Stimulated activated CD4-positive, alpha-beta T cell treated with anti-CD3 and anti-CD28 coated beads, TNF-alpha, amount 100 ng/mL, for 24 hours (primary cell): ENCODE data around the gene SRGAP3.
"Not testable (repeated sequence)": the region's sequence is repeated elsewhere in the genome, so short reads cannot be mapped to it uniquely, and the experiment has no call there.

Experiments used
- DNase-seq, 3 experiments: peaks; one replicate each; pipeline ENCODE4 v3.0.0-alpha.2; 2020; ENCODE audit warnings: low read depth in 3 of 3

Gene SRGAP3

GRCh38 chr3:9249273-9250192 lies at the start of gene SRGAP3:
Gene SRGAP3 (minus strand): TSS chr3:9249646. CDS start chr3:9248951, 695 bp downstream.
- DNase-seq, result peak; percentile 51 to 76 (median 66)

DNA sequence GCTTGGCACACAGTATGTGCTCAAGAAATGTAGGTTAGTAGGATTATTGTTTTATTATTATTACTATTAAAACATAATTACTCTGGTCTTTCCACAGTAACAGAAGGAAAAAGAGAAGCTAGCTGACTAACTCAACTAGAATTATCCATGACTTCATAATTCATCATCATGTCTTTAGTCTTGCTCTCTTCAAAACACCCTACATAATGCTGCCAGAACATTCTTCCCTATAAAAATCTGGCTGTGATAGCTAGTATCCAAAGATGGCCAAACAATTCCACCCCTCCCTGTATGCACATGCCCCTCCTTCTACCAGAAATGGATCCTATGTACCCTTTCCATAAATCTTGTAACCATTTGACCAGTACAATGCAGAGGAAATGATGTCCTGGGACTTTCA lies 48.8 kb upstream of the SRGAP3 start:
- no peak for DNase-seq

DNA sequence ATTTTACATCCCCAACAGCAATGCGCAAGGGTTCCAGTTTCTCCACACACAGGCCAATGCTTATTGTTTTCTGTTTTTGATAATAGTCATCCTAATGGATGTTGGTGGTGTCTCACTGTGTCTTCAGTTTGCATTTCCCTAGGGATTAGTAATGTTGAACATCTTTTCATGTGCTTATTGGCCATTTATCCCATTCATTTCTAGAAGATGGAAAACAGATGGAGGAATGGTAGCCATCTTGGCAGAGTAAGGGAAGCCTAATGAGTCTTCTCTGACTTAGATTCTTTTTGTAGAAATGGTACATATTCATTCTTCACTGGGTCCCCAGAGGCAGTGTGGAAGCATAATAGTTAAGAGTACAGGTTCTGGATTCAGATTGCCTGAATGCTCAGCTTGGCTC lies 46.8 kb upstream of the SRGAP3 start:
- DNase-seq, result no peak

DNA sequence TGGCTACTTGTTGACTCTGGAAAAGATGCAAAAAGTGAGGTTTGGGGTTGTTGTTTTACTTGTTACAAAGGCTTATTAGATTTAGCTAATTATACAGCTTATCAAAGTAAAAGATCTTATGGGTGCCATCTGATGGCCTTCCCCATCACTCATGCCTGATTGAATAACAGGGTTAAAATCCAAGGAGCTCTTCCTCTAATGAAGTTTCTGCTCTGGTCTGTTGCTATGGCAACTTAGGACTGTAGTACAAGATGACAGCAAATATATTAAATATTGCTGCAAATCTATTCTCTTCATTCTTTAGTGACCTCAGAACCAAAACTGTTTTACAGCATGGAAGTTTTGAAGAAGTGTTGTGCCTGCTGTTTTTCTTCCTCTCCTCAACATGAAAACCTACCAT lies 45.6 kb upstream of the SRGAP3 start:
- no peak for DNase-seq

DNA sequence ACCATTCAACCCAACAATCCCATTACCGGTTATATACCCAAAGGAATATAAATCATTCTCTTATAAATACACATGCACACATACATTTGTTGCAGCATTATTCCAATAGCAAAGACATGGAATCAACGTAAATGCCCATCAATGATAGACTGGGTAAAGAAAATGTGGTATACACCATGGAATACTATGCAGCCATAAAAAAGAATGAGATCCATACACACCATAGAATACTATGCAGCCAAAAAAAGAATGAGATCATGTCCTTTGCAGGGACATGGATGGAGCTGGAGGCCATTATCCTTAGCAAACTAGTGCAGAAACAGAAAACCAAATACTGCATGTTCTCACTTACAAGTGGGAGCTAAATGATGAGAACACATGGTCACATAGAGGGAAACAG lies 44.5 kb upstream of the SRGAP3 start:
- DNase-seq, result not testable (repeated sequence)

DNA sequence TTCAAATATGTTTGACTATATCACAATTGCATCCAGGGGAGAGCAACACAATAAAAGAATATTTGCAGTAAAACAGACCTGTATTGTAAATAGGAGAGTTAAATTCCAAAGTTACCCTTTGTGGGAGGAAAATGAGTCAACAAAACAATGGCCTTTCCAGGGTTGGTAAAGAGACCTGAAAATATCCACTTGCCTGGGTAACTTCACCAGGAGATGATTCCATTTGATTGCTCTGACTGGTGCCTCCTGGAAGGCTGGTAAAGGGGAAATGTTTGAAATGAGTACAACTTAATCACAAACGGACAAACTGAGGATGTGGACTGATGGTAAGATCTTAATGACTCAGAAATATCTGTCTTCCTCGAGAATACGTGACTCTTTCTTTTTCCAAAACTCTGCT lies 43.6 kb upstream of the SRGAP3 start:
- DNase-seq, result no peak

DNA sequence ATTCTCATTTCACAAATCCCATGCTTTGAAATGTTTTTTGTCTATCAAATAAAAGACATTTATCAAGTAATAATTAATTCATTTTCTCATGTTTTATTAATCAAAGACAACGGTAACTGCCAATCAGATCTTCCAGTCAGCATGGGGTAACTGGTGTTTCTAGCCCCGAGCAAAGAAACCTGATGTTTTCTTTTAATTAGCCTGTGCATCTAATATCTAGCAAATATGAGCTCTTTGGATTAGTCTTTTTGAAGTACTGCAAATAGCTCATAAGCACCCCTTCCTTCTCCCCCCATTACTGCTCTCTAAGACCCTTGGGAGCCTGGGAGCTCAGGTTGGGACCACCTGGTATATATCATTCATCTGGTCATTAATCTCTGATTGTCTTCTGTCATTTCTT lies 43.1 kb upstream of the SRGAP3 start:
- DNase-seq, result no peak

GRCh38 chr3:9291821-9292410 lies 42.5 kb upstream of the SRGAP3 start:
- DNase-seq, result no peak

DNA sequence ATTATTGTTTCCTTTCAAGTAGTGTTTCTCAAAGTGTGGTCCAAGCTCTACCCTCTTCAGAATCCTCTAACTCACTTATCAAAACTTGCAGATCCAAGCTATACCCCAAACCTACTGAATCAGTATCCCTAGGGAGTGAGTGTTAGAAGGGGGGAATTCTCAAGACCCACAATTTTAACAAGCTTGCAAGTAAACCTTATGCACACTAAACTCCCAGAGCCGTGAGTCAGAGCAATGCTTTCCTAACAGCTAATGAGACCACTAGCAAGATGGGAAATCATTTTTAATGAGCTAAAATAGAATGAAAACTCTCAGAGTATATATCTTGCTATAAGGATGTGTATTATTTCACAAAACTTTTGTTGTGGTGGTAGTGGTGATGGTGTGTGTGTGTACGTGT lies 41.1 kb upstream of the SRGAP3 start:
- DNase-seq, result no peak

DNA sequence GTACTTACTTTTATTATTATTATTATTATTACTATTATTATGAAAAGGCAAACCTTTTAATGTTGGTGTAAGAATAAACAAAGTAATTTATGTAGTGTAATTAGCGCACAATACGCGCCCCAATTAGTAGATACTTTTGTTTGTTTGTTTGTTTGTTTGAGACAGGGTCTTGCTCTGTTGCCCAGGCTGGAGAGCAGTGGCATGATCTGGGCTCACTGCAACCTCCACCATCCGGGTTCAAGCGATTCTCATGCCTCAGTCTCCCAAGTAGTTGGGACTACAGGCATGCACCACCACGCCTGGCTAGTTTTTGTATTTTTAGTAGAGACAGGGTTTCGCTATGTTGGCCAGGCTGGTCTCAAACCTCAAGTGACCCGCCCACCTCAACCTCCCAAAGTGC lies 32.1 kb upstream of the SRGAP3 start:
- not testable (repeated sequence) for DNase-seq

- no peak for DNase-seq
Observed at GRCh38 chr3:9280451-9281219, 31.2 kb upstream of the SRGAP3 start.

DNA sequence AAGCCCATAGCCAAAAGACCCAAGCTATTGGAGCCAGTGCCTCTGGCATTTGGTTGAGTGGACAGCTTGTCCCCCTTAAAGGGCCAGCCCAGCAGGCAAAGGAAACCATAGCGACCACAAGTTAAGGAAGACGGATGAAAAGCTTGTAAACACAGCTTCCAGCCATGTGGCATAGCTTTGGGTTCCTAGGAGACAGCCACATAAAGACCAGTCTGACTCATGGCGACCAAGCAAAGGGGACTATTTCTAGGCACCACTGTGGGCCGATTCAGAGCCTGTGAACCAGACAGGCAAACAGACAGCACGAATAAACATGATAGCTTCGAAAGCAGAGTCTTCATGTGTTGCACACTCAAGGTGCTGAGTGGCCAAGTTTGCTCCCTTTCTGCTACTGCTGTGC lies 30.5 kb upstream of the SRGAP3 start:
- DNase-seq, result no peak

DNA sequence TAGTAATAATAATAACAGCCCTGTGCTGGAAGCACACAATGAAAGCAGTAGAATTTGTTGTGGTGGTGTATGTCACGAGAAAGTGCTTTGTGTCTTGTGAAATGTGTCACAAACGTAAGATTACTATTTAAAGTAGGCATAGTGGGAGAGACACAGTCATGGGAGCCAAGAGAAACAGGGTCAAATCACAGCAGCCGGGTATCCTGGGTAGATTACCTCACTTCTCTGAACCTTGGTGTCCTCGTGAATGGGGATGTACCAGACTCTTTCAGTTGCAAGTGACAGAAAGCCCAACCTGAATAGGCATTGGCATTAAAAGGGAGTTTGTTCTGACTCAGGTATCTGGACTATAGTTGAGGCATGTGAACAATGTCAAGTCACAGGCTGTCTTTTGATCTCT lies 29.1 kb upstream of the SRGAP3 start:
- no peak for DNase-seq

GRCh38 chr3:9278085-9278484 lies 28.6 kb upstream of the SRGAP3 start:
- no peak for DNase-seq

DNA sequence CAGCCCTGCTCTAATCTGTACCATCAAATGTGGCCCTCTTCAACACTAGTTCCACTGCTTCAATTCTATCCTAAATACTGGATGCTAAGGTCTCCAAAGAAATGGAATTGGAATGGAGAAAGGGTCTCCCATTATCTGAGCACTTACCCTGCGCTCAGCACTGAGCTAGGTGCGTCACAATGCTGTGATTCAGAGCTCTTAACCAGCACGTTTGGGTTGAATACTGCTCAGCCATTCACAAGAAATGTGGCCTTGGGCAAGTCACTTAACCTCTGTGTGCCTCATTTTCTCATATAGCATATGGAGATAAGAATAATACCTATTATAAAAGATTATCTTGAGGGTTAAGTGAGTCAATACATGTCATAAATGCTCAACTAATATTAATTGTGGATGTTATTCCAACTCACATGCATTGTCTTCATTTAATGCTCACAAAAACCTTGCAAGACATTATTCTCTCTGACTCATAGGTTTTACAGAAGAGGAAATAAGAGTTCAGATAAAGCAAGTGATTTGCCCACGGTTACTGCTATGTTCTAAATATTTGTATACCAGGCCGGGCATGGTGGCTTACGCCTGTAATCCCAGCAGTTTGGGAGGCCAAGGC lies 27.4 kb upstream of the SRGAP3 start:
- DNase-seq, result no peak

GRCh38 chr3:9271903-9272302 lies 22.5 kb upstream of the SRGAP3 start:
- DNase-seq, result no peak

- no peak for DNase-seq
Observed at GRCh38 chr3:9270704-9271103, 21.3 kb upstream of the SRGAP3 start.

DNA sequence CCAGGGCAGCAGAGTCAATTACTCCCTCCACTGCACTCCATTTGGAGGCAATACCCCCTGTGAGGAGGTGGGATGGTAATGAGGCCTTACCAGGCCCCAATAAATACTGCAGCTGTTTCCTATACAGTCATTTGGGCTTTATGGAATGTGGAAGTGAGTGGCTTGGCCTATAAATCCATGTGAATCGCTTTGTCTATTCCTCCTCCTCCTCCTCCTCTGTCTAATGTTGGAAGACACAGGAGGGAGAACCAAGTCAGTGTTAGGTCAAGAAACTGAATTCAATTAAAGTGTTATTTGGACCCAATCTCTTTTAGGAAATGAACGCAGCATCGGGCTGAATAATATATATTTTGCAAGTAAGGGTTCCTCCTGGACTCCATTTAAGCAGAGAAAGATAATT lies 17.3 kb upstream of the SRGAP3 start:
- no peak for DNase-seq

- no peak for DNase-seq
Observed at GRCh38 chr3:9260305-9260704, 10.9 kb upstream of the SRGAP3 start.

DNA sequence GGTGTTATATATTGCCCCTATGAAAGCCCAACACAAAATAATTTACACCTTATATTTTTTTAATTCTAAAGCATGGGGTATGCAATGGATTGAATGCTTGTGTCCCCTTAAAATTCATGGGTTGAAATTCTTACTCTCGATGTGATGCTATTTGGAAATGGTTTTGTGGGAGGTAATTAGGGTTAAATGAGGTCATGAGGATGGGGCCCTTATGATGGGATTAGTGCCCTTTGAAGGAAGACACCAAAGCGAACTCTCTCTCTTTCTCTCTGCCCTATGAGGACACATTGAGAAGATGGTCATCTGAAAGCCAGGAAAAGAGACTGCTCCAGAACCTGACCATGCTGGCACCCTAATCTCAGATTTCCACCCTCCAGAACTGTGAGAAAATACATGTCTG lies 7.6 kb upstream of the SRGAP3 start:
- DNase-seq, result no peak

DNA sequence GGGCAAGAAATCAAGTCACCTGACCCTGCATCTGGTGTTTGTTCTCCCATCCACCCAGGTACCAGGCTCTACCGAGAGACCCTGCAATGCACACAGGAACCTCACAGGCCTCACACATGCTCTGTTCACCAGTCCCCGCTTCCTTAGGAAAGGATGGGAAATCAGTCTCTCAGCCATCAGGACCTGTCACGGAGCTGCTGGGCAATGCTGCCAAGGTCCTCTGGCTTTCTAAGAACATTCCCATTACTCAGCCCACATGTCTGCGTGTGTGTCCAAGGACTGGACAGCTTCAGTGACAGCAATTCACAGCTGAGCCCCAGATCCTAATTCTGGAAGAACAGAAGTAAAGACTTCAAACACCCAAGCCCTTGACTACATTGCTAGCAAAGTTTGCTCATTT lies 6.5 kb upstream of the SRGAP3 start:
- no peak for DNase-seq

- no peak for DNase-seq
Observed at GRCh38 chr3:9254764-9255163, 5.3 kb upstream of the SRGAP3 start.
